H9 (cell line): Measurements from ENCODE around the gene DMAC2L. TPM values are rescaled to one million over a fixed set of nuclear protein-coding genes. Genes with fewer than 3 reads are reported as not detected.
A peak's percentile ranks its signal among the peaks of the same experiment; 100 is the strongest.

Experiments
- DNase-seq: peaks from one replicate; pipeline ENCODE4 v3.0.0-alpha.2; 2017
- H2AFZ ChIP-seq: one replicate; pipeline ENCODE4 v1.6.1; 2013; ENCODE audit warnings: mild to moderate bottlenecking, low read length, control low read depth, moderate library complexity
- H2AK5ac ChIP-seq: 2 replicates; pipeline ENCODE4 v1.6.1; 2013; ENCODE audit warnings: low read length, control low read depth, mixed read lengths; ENCODE audit not compliant: insufficient read length
- H2BK120ac ChIP-seq: one replicate; pipeline ENCODE4 v1.6.1; 2013; ENCODE audit warnings: low read depth, mild to moderate bottlenecking, low read length, control low read depth, inconsistent platforms; ENCODE audit not compliant: poor library complexity, severe bottlenecking
- H2BK12ac ChIP-seq: 2 replicates; pipeline ENCODE4 v1.6.1; 2013; ENCODE audit warnings: low read length, control low read depth, mixed read lengths, low read depth; ENCODE audit not compliant: insufficient read length
- H2BK15ac ChIP-seq: 2 replicates; pipeline ENCODE4 v1.6.1; 2013; ENCODE audit warnings: low read depth, low read length, control low read depth
- H2BK20ac ChIP-seq: one replicate; pipeline ENCODE4 v1.6.1; 2013; ENCODE audit warnings: low read depth, mild to moderate bottlenecking, low read length, control low read depth, inconsistent platforms; ENCODE audit not compliant: poor library complexity, severe bottlenecking
- H2BK5ac ChIP-seq: 2 replicates; pipeline ENCODE4 v1.6.1; 2013; ENCODE audit warnings: low read length, control low read depth, mixed read lengths; ENCODE audit not compliant: insufficient read length
- H3K14ac ChIP-seq: 2 replicates; pipeline ENCODE4 v1.6.1; 2013; ENCODE audit warnings: low read length, control low read depth; ENCODE audit not compliant: insufficient read depth
- H3K18ac ChIP-seq: 2 replicates; pipeline ENCODE4 v1.6.1; 2013; ENCODE audit warnings: low read depth, mild to moderate bottlenecking, mixed read lengths, low read length, control low read depth; ENCODE audit not compliant: insufficient read length
- H3K23ac ChIP-seq: 2 replicates; pipeline ENCODE4 v1.6.1; 2013; ENCODE audit warnings: low read length, control low read depth, mixed read lengths, low read depth; ENCODE audit not compliant: insufficient read length
- H3K23me2 ChIP-seq: 2 replicates; pipeline ENCODE4 v1.6.1; 2013; ENCODE audit warnings: low read depth, mild to moderate bottlenecking, mixed read lengths, low read length, control low read depth; ENCODE audit not compliant: insufficient read length, poor library complexity, severe bottlenecking
- H3K27ac ChIP-seq: 2 replicates; pipeline ENCODE4 v1.5.1; 2013; ENCODE audit warnings: low read length, control low read depth, mixed read lengths, low read depth; ENCODE audit not compliant: insufficient read length
- H3K27me3 ChIP-seq: 2 replicates; pipeline ENCODE4 v1.6.1; 2013; ENCODE audit warnings: low read length, control low read depth, inconsistent platforms; ENCODE audit not compliant: insufficient read depth
- H3K4ac ChIP-seq: 2 replicates; pipeline ENCODE4 v1.6.1; 2013; ENCODE audit warnings: low read depth, mild to moderate bottlenecking, control low read depth, inconsistent platforms, low read length, moderate library complexity
- H3K4me1 ChIP-seq: 2 replicates; pipeline ENCODE4 v1.6.1; 2013; ENCODE audit warnings: low read length, control low read depth, inconsistent platforms; ENCODE audit not compliant: insufficient read depth
- H3K4me2 ChIP-seq: 2 replicates; pipeline ENCODE4 v1.6.1; 2013; ENCODE audit warnings: low read length, control low read depth, mixed read lengths; ENCODE audit not compliant: insufficient read length, insufficient read depth
- H3K56ac ChIP-seq: 2 replicates; pipeline ENCODE4 v1.6.1; 2013; ENCODE audit warnings: low read depth, mild to moderate bottlenecking, mixed read lengths, low read length, control low read depth; ENCODE audit not compliant: insufficient read length
- H3K79me1 ChIP-seq: 2 replicates; pipeline ENCODE4 v1.6.1; 2013; ENCODE audit warnings: low read depth, mild to moderate bottlenecking, moderate library complexity, low read length, control low read depth, inconsistent platforms; ENCODE audit not compliant: insufficient read depth, poor library complexity, severe bottlenecking
- H3K79me2 ChIP-seq: 2 replicates; pipeline ENCODE4 v1.6.1; 2013; ENCODE audit warnings: low read length, control low read depth, inconsistent platforms; ENCODE audit not compliant: insufficient read depth
- H3K9ac ChIP-seq: 2 replicates; pipeline ENCODE4 v1.6.1; 2013; ENCODE audit warnings: low read length, control low read depth, mixed read lengths; ENCODE audit not compliant: insufficient read length; ENCODE audit errors: extremely low read depth
- H3K9me3 ChIP-seq: one replicate; pipeline ENCODE4 v1.6.1; 2013; ENCODE audit warnings: low read depth, low read length, inconsistent platforms; ENCODE audit not compliant: control insufficient read depth
- H3T11ph ChIP-seq: one replicate; pipeline ENCODE4 v1.6.1; 2013; ENCODE audit warnings: mild to moderate bottlenecking, low read length, control low read depth, inconsistent platforms
- H4K20me1 ChIP-seq: one replicate; pipeline ENCODE4 v1.6.1; 2013; ENCODE audit not compliant: control insufficient read depth, insufficient read length, insufficient read depth
- H4K5ac ChIP-seq: 2 replicates; pipeline ENCODE4 v1.6.1; 2013; ENCODE audit warnings: low read depth, mild to moderate bottlenecking, mixed read lengths, low read length, control low read depth; ENCODE audit not compliant: insufficient read length
- H4K8ac ChIP-seq: replicated peaks from 2 replicates; pipeline ENCODE4 v1.6.1; 2013; ENCODE audit warnings: low read length, control low read depth, mixed read lengths, low read depth; ENCODE audit not compliant: insufficient read length
- H4K91ac ChIP-seq: 2 replicates; pipeline ENCODE4 v1.6.1; 2013; ENCODE audit warnings: low read depth, mild to moderate bottlenecking, moderate library complexity, mixed read lengths, low read length, control low read depth; ENCODE audit not compliant: insufficient read length
- H3K27ac Mint-ChIP-seq, 3 experiments: 2 replicates in 2 of 3; 3 replicates in 1 of 3; pipeline ENCODE4 v1.8.0; 2020 to 2021; ENCODE audit warnings: mixed read lengths in 3 of 3, mild to moderate bottlenecking in 1 of 3, moderate library complexity in 1 of 3
- H3K27me3 Mint-ChIP-seq: 2 replicates; pipeline ENCODE4 v1.8.0; 2021; ENCODE audit warnings: low read depth, mild to moderate bottlenecking, moderate library complexity, mixed read lengths
- H3K36me3 Mint-ChIP-seq, 3 experiments: 2 replicates in 2 of 3; 3 replicates in 1 of 3; pipeline ENCODE4 v1.8.0; 2020 to 2021; ENCODE audit warnings: low read depth in 3 of 3, mixed read lengths in 3 of 3; ENCODE audit not compliant: insufficient read depth in 1 of 3
- H3K4me1 Mint-ChIP-seq, 2 experiments: 2 replicates each; pipeline ENCODE4 v1.8.0; 2020; ENCODE audit warnings: mixed read lengths in 2 of 2
- H3K4me3 Mint-ChIP-seq, 2 experiments: 2 replicates in 1 of 2; 3 replicates in 1 of 2; pipeline ENCODE4 v1.8.0; 2020 to 2021; ENCODE audit warnings: mild to moderate bottlenecking in 2 of 2, mixed read lengths in 2 of 2, moderate library complexity in 1 of 2
- H3K9me3 Mint-ChIP-seq, 2 experiments: 2 replicates in 1 of 2; 3 replicates in 1 of 2; pipeline ENCODE4 v1.8.0; 2020; ENCODE audit warnings: mild to moderate bottlenecking in 2 of 2, mixed read lengths in 2 of 2, moderate library complexity in 1 of 2
- CTCF ChIP-seq: fragments of 200-600 bp; sonication (generic); conservative IDR thresholded peaks from 3 replicates; pipeline ENCODE4 v1.8.0; 2021; ENCODE audit warnings: antibody characterized with exemption, mild to moderate bottlenecking
- WGBS: extraction: QIAGEN DNeasy Blood & Tissue Kit; methylation state at CpG from one replicate; pipeline ENCODE4 v1.1.7; 2013; ENCODE audit warnings: missing lambda C conversion rate, low lambda C conversion rate, mixed read lengths; ENCODE audit not compliant: insufficient read length; ENCODE audit errors: extremely low coverage; 5-methylcytosine and 5-hydroxymethylcytosine counted together
- total RNA-seq: library from RNA; stranded (reverse); gene quantifications from 2 replicates; pipeline ENCODE4 v1.2.1, GENCODE V29; 2021

Gene DMAC2L
- total RNA-seq, 1 experiment from 2014 or later, result 22.4 TPM

GRCh38 chr14:50345846-50346422 is 33.8 kb downstream of the DMAC2L start:
- no peak overlapping the region for H3K4me3 Mint-ChIP-seq
- Histone ChIP-seq H3K27ac (no peak overlapping the region), H2BK120ac (no peak overlapping the region), H3K79me2 (no peaks in the 10 kb centered on the region; the same call in 1 of the 2 replicates), H3K14ac (no peak overlapping the region), H2BK15ac (no peak overlapping the region), H3K9ac (no peak overlapping the region), H3K9me3 (no peaks in the 10 kb centered on the region), H2BK5ac (no peak overlapping the region), H3T11ph (no peak overlapping the region), H3K4me2 (no peak overlapping the region), H3K4ac (no peak overlapping the region), H3K27me3 (no peaks in the 10 kb centered on the region), H3K18ac (no peak overlapping the region), H3K56ac (no peak overlapping the region), H4K91ac (no peak overlapping the region), H2AK5ac (no peak overlapping the region), H3K4me1 (no peaks in the 10 kb centered on the region; the same call in 1 of the 2 replicates), H4K8ac (no peak overlapping the region), H2BK12ac (no peak overlapping the region), H2AFZ (no peak overlapping the region), H4K5ac (no peak overlapping the region), H3K23me2 (no peaks in the 10 kb centered on the region), H3K23ac (no peak overlapping the region), H2BK20ac (no peak overlapping the region), H4K20me1 (no peaks in the 10 kb centered on the region), H3K79me1 (no peaks in the 10 kb centered on the region)
- H3K9me3 Mint-ChIP-seq, result no peaks in the 10 kb centered on the region
- no peak for DNase-seq
- peaks cover 13 to 27% of the 10 kb centered on the region in 2 experiments for H3K4me1 Mint-ChIP-seq
- H3K27ac Mint-ChIP-seq, result peak overlapping the region in 1 of 3 experiments; percentile 33; a peak in 2 of 7 replicates
- no peaks in the 10 kb centered on the region; the same call in 1 of the 2 replicates for H3K27me3 Mint-ChIP-seq
- TF ChIP-seq CTCF, result no peak
- H3K36me3 Mint-ChIP-seq, result no peaks in the 10 kb centered on the region
- no CpG with 5 or more reads among the region's 6 CpGs for WGBS
